Measurements from ENCODE around the gene MAPK8IP3.
A peak's percentile ranks its signal among the peaks of the same experiment; 100 is the strongest.

MAPK8IP3 gene

DNA sequence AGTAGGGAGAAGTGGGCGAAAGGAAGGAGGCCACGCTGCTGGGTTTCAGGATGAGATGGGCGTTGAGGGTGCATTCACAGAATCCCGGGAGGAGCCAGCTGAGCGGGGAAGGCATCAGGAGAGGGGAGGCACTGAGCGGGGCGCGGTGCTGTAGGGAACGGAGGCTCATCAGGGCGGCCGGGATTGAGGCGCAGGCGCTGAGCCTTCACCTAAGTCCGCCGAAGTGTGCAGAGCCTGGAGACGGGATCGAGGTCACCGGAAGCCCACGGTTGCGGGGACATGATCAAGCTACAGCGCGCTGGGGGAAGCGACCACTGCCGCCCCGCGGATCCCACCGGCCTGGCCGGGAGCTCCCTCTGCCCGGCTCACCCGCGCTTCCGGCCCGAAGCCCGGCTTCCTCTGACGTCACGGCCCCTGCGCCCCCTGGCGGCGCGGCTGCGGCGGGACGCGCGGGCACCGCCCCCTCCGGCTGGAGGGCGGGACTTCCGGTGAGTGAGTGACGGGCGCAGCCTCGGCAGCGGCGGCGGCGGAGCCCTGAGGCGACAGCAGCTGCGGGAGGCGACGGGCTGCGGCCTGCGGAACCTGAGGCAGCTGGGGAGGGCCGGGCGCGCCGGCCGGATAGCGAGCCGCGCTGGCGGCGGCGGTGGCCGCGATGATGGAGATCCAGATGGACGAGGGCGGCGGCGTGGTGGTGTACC is at the start of gene MAPK8IP3:
Gene MAPK8IP3 (plus strand): TSS at position 508 of the 698 bp plus-strand sequence. CDS start 145 bp downstream, at position 653.
- Histone ChIP-seq H2AFZ (ENCODE audit: low read length) (peak within 1 kb of the TSS; percentile 95), H3K27me3 (replicated peaks; ENCODE audit: insufficient read depth, low read length) (no peaks in the 10 kb centered on the region), H3K9ac (ENCODE audit: low read length) (peak within 1 kb of the TSS; percentile 81), H3K36me3 (replicated peaks; ENCODE audit: insufficient read depth, low read length) (no peaks in the 10 kb centered on the region; the same call in 1 of the 2 replicates), H3K4me3 (ENCODE audit: low read length) (peak within 1 kb of the TSS; percentile 97), H4K20me1 (ENCODE audit: insufficient read depth, low read length) (no peaks in the 10 kb centered on the region), H3K9me2 (replicated peaks; ENCODE audit: insufficient read depth, low read length) (no peaks in the 10 kb centered on the region), H3F3A (ENCODE audit: insufficient read depth, low read length) (peaks cover 9% of the 10 kb centered on the region), H3K4me2 (ENCODE audit: low read depth, low read length) (peak within 1 kb of the TSS; percentile 91), H3K9me3 (replicated peaks; ENCODE audit: insufficient read depth, low read length) (no peaks in the 10 kb centered on the region), H3K4me1 (ENCODE audit: low read length) (peaks cover 7% of the 10 kb centered on the region; the same call in 1 of the 2 replicates), H3K27ac (ENCODE audit: low read length) (peak within 1 kb of the TSS; percentile 64), H3K79me2 (ENCODE audit: low read length) (peaks cover 46% of the 10 kb centered on the region)
- DNase-seq = peak; percentile 90
- no peak for TF ChIP-seq EZH2phosphoT487 (IDR thresholded peaks at IDR 0.05; ENCODE audit: low read length)
- no peak for TF ChIP-seq EZH2 (optimal IDR thresholded peaks at IDR 0.05; ENCODE audit: low read depth, low read length)
- peak; percentile 77 for TF ChIP-seq CTCF (IDR thresholded peaks at IDR 0.05; ENCODE audit: low read length)

DNA sequence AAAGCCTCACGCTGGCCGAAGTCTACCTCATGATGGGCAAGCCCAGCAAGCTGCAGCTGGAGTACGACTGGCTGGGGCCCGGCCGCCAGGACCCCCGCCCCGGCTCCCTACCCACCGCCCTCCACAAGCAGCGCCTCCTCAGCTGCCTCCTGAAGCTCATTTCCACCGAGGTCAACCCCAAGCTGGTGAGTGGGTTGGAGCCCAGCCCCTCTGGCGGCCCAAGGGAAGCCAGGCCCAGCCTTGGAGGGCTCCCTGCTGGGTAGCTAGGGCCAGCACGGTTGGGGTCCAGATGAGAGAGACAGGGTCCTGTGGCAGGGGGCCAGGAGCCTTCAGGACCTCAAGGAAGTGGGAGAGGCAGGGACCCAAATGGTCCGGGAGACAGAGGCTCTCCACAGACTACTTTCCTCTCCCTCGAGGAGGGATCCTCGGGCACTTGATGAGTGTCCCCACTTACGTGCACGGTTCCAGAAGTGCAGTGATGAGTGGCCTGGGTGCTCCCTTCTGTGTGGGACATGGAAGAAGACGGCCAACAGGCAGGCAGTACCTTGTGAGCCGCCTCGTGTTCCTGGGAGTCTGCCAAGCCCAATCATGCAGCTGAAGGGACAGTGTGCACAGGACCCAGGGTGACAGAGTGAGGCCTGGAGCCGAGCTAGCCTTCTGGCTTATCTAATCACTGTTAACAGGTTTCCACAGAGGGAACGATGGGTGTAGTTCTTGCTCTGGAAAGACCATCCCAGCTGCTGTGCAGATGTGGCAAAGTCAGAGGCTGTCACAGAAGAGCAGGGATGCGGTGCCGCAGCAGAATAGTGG is 49.0 kb upstream of the MAPK8IP3 start:
- no peaks in the 10 kb centered on the region for H3K79me2 ChIP-seq (ENCODE audit: low read length)
- H3K4me3 ChIP-seq (ENCODE audit: low read length) = no peak overlapping the region
- DNase-seq = no peak
- H3F3A ChIP-seq (ENCODE audit: insufficient read depth, low read length) = no peaks in the 10 kb centered on the region
- H2AFZ ChIP-seq (ENCODE audit: low read length) = no peak overlapping the region
- H3K9me2 ChIP-seq (replicated peaks; ENCODE audit: insufficient read depth, low read length) = no peaks in the 10 kb centered on the region
- no peak overlapping the region for H3K27ac ChIP-seq (ENCODE audit: low read length)
- H3K36me3 ChIP-seq (replicated peaks; ENCODE audit: insufficient read depth, low read length) = 0 out of 2 replicates have a peak, but pooled peaks cover 4% of the 10 kb centered on the region
- no peaks in the 10 kb centered on the region for H3K27me3 ChIP-seq (replicated peaks; ENCODE audit: insufficient read depth, low read length)
- H4K20me1 ChIP-seq (ENCODE audit: insufficient read depth, low read length) = no peaks in the 10 kb centered on the region
- TF ChIP-seq CTCF (IDR thresholded peaks at IDR 0.05; ENCODE audit: low read length) (no peak), EZH2 (optimal IDR thresholded peaks at IDR 0.05; ENCODE audit: low read depth, low read length) (no peak), EZH2phosphoT487 (IDR thresholded peaks at IDR 0.05; ENCODE audit: low read length) (no peak)
- no peaks in the 10 kb centered on the region for H3K4me1 ChIP-seq (ENCODE audit: low read length)
- H3K9ac ChIP-seq (ENCODE audit: low read length) = no peak overlapping the region
- no peak overlapping the region for H3K4me2 ChIP-seq (ENCODE audit: low read depth, low read length)
- H3K9me3 ChIP-seq (replicated peaks; ENCODE audit: insufficient read depth, low read length) = no peaks in the 10 kb centered on the region

- no peaks in the 10 kb centered on the region for H4K20me1 ChIP-seq (ENCODE audit: insufficient read depth, low read length)
- H3K4me3 ChIP-seq (ENCODE audit: low read length) = no peak overlapping the region
- no peak overlapping the region for H3K27ac ChIP-seq (ENCODE audit: low read length)
- H3F3A ChIP-seq (ENCODE audit: insufficient read depth, low read length) = no peaks in the 10 kb centered on the region
- no peak overlapping the region for H3K9ac ChIP-seq (ENCODE audit: low read length)
- H3K36me3 ChIP-seq (replicated peaks; ENCODE audit: insufficient read depth, low read length) = 0 out of 2 replicates have a peak, but pooled peaks cover 4% of the 10 kb centered on the region
- no peak overlapping the region for H3K4me2 ChIP-seq (ENCODE audit: low read depth, low read length)
- H3K9me3 ChIP-seq (replicated peaks; ENCODE audit: insufficient read depth, low read length) = no peaks in the 10 kb centered on the region
- TF ChIP-seq CTCF (IDR thresholded peaks at IDR 0.05; ENCODE audit: low read length) (no peak), EZH2phosphoT487 (IDR thresholded peaks at IDR 0.05; ENCODE audit: low read length) (no peak), EZH2 (optimal IDR thresholded peaks at IDR 0.05; ENCODE audit: low read depth, low read length) (no peak)
- H3K79me2 ChIP-seq (ENCODE audit: low read length) = no peaks in the 10 kb centered on the region
- H3K9me2 ChIP-seq (replicated peaks; ENCODE audit: insufficient read depth, low read length) = no peaks in the 10 kb centered on the region
- H2AFZ ChIP-seq (ENCODE audit: low read length) = no peak overlapping the region
- no peak for DNase-seq
- H3K27me3 ChIP-seq (replicated peaks; ENCODE audit: insufficient read depth, low read length) = no peaks in the 10 kb centered on the region
- H3K4me1 ChIP-seq (ENCODE audit: low read length) = no peaks in the 10 kb centered on the region
Observed at GRCh38 chr16:1657841-1658240, 48.2 kb upstream of the MAPK8IP3 start.
